SU-DHL-6 (cell line): ENCODE results near the gene OR6S1.

ENCODE experiments used
- H2AFZ ChIP-seq: fragments of 200-600 bp; sonication (generic); 2 replicates; pipeline ENCODE4 v1.6.1; 2014; ENCODE audit warnings: low read depth, mild to moderate bottlenecking, moderate library complexity, mixed read lengths, antibody characterized with exemption, low read length; ENCODE audit not compliant: severe bottlenecking
- H3F3A ChIP-seq: fragments of 200-600 bp; shearing (Covaris generic); 2 replicates; pipeline ENCODE4 v1.6.0; 2016; ENCODE audit warnings: antibody characterized with exemption, mild to moderate bottlenecking; ENCODE audit not compliant: insufficient read depth
- H3K27ac ChIP-seq: fragments of 200-600 bp; sonication (generic); 2 replicates; pipeline ENCODE4 v1.5.1; 2016; ENCODE audit warnings: low read depth, mild to moderate bottlenecking, low read length, moderate library complexity, mixed read lengths
- H3K27me3 ChIP-seq: fragments of 200-600 bp; sonication (generic), shearing (Covaris generic); 2 replicates; pipeline ENCODE4 v1.6.0; 2014; ENCODE audit warnings: mild to moderate bottlenecking, low read length
- H3K36me3 ChIP-seq: fragments of 200-600 bp; sonication (generic); 2 replicates; pipeline ENCODE4 v1.6.1; 2014; ENCODE audit warnings: mild to moderate bottlenecking, low read length, mixed read lengths
- H3K4me2 ChIP-seq: fragments of 300-600, 200-600 bp; shearing (Covaris generic), sonication (generic); 2 replicates; pipeline ENCODE4 v1.6.0; 2014; ENCODE audit warnings: low read length, low read depth, mild to moderate bottlenecking; ENCODE audit not compliant: poor library complexity, severe bottlenecking
- H3K4me3 ChIP-seq: fragments of 200-600 bp; sonication (generic); 2 replicates; pipeline ENCODE4 v1.5.1; 2014; ENCODE audit warnings: antibody characterized with exemption, low read length, mild to moderate bottlenecking, mixed read lengths; ENCODE audit not compliant: insufficient read depth, poor library complexity, severe bottlenecking
- H3K79me2 ChIP-seq: fragments of 200-600 bp; sonication (generic); 2 replicates; pipeline ENCODE4 v1.6.1; 2014; ENCODE audit warnings: mild to moderate bottlenecking, low read length, moderate library complexity; ENCODE audit not compliant: insufficient read depth
- H3K9ac ChIP-seq: fragments of 200-600 bp; sonication (generic); 2 replicates; pipeline ENCODE4 v1.7.0; 2014; ENCODE audit warnings: mild to moderate bottlenecking, low read length
- H3K9me2 ChIP-seq: fragments of 200-600 bp; sonication (generic); replicated peaks from 2 replicates; pipeline ENCODE4 v1.6.1; 2014; ENCODE audit warnings: low read length; ENCODE audit not compliant: insufficient read depth
- H3K9me3 ChIP-seq: fragments of 200-600 bp; sonication (generic); 2 replicates; pipeline ENCODE4 v1.6.1; 2014; ENCODE audit warnings: low read length, mixed read lengths; ENCODE audit not compliant: insufficient read depth
- H4K20me1 ChIP-seq: fragments of 200-600 bp; sonication (generic); 2 replicates; pipeline ENCODE4 v1.6.1; 2014; ENCODE audit warnings: low read depth, mild to moderate bottlenecking, antibody characterized with exemption, low read length, moderate library complexity, mixed read lengths
- CTCF ChIP-seq: fragments of 200-600 bp; sonication (generic); IDR thresholded peaks from one replicate; pipeline ENCODE4 v1.5.1; 2017; ENCODE audit warnings: antibody characterized with exemption, mild to moderate bottlenecking, low read length, moderate library complexity; ENCODE audit not compliant: insufficient read depth, poor library complexity, severe bottlenecking
- EZH2phosphoT487 ChIP-seq: fragments of 200-600 bp; sonication (generic), shearing (Covaris generic); conservative IDR thresholded peaks from 2 replicates; pipeline ENCODE4 v1.6.1; 2018; ENCODE audit warnings: mild to moderate bottlenecking, antibody characterized with exemption, low read length, moderate library complexity, mixed read lengths

OR6S1 gene

GRCh38 chr14:20675669-20676068, 34.2 kb upstream of the OR6S1 start:
- TF ChIP-seq CTCF (no peak), EZH2phosphoT487 (no peak)
- no peaks in the 10 kb centered on the region for H3K27me3 ChIP-seq
- H3K36me3 ChIP-seq = no peaks in the 10 kb centered on the region
- no peak overlapping the region for H3K4me3 ChIP-seq
- no peaks in the 10 kb centered on the region for H3K9me2 ChIP-seq
- H3K27ac ChIP-seq = no peak overlapping the region
- H2AFZ ChIP-seq = no peak overlapping the region
- H3K4me2 ChIP-seq = no peak overlapping the region
- H3K9ac ChIP-seq = no peak overlapping the region
- H3K79me2 ChIP-seq = no peaks in the 10 kb centered on the region
- no peaks in the 10 kb centered on the region for H4K20me1 ChIP-seq
- no peaks in the 10 kb centered on the region for H3K9me3 ChIP-seq
- no peaks in the 10 kb centered on the region for H3F3A ChIP-seq

- Histone ChIP-seq H2AFZ (no peak overlapping the region), H3K9me3 (no peaks in the 10 kb centered on the region), H3K9ac (no peak overlapping the region), H3K79me2 (no peaks in the 10 kb centered on the region), H3F3A (no peaks in the 10 kb centered on the region), H3K27me3 (no peaks in the 10 kb centered on the region), H3K36me3 (no peaks in the 10 kb centered on the region), H3K4me3 (no peak overlapping the region), H4K20me1 (no peaks in the 10 kb centered on the region), H3K4me2 (no peak overlapping the region), H3K9me2 (no peaks in the 10 kb centered on the region), H3K27ac (no peak overlapping the region)
- TF ChIP-seq EZH2phosphoT487 = no peak
- TF ChIP-seq CTCF = no peak
These were observed 30.2 kb upstream of the OR6S1 start for GRCh38 chr14:20671597-20672283.

- Histone ChIP-seq H3K9me2 (no peaks in the 10 kb centered on the region), H3K79me2 (no peaks in the 10 kb centered on the region), H3K27me3 (no peaks in the 10 kb centered on the region), H3K27ac (no peak overlapping the region), H3K9me3 (no peaks in the 10 kb centered on the region), H3K9ac (no peak overlapping the region), H4K20me1 (no peaks in the 10 kb centered on the region), H3K4me3 (no peak overlapping the region), H3K4me2 (no peak overlapping the region), H3F3A (no peaks in the 10 kb centered on the region), H2AFZ (no peak overlapping the region), H3K36me3 (no peaks in the 10 kb centered on the region)
- TF ChIP-seq EZH2phosphoT487 = no peak
- TF ChIP-seq CTCF = no peak
These were observed 27.5 kb upstream of the OR6S1 start for GRCh38 chr14:20668969-20669368.
